HG03432 (cell line): Measurements from ENCODE around the gene ZFYVE21.

Experiments
- ATAC-seq: cut with Tn5 transposase; IDR thresholded peaks from one replicate; pipeline ENCODE4 v1.9.1; 2021; ENCODE audit warnings: mild to moderate bottlenecking, moderate library complexity; ENCODE audit not compliant: unreplicated experiment

Gene ZFYVE21

DNA sequence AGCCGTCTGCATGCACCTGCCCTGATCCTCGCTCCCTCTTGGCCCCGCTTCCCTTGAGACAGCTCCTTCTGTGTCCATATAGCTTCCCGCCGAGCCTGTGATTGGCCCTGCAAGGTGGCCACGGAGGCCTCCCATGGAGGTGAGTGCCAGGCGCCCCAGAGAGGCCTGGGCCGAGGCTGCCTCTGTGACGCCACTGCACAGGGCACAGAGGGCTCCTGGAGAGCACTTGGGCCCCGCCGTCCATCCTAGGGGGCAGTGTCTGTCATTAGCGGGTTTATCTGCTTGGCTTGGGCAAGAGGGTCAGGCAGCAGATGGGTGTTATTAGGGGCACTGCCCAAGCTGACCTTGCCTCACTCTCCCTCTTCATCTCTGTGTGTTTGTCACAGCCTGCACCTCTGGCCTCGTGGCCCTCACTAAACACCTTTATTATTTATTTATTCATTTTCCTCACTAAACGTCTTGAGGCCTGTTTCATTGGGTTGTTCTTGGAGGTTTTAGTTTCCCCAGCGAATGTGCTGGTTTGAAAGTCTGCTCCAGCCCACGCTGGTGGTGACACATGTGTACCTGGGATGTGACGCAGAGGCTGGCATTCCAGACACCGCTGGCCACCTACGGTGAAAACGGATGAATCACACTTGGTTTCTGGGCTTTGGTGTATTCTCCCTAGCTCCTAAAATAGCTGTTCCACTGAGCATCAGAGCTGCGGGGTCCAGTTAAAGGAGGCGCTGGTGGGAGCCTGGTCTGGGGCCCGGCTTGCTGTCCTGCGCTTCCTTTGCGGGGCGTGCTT is 5.9 kb downstream of the ZFYVE21 start:
- ATAC-seq: no peak

DNA sequence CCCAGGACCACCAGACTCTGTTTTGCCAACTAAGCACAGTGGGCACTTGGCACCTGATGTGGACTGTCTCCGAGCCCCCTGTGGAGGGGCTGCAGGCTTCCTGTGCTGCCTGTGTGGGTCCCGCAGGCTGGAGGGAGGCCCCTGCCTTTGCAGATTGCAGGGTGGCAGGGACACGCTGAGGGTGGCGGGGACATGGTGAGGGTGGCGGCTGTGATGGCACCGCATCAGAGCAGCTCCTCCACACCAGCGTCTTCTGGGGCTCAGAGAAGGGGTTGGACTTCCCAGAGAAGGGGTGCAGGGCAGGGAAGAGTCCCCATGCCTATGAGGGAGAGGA is 8.1 kb downstream of the ZFYVE21 start:
- ATAC-seq: no peak

- ATAC-seq: no peak
Observed at GRCh38 chr14:103724116-103724515, 8.5 kb downstream of the ZFYVE21 start.

DNA sequence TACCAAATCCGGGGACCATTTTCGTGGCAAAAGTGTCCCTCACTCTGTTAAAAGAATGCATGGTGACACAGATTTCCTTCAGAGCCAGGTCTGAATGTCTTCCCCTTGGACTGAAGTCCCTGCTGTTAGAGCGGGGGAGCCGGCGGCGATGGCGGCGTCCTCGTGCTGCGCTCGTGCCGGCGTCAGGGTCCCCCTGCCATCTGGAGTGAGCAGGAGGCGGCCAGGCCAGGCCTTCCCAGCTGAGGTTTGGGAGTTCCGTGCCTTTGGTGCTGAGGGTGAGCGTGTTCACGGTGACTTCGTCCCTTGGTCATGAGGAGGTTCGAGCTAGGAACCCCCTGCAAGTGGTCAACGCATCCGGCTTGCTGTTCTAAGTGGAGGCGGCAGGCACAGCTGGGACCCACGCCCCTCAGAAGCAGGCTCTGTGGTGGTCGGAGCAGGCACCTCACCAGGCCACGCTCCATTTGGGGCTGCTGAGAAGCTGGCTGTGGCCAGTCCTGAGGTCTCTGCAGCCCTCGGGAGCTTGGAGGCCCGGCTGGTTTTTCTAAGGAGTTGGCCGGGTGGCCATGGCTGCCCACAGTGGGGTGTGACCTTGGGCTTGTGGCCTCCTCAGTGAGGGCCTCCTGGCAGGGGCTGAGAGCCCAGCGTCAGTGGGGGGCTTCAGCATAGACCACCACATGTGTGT is 9.5 kb downstream of the ZFYVE21 start:
- no peak for ATAC-seq

DNA sequence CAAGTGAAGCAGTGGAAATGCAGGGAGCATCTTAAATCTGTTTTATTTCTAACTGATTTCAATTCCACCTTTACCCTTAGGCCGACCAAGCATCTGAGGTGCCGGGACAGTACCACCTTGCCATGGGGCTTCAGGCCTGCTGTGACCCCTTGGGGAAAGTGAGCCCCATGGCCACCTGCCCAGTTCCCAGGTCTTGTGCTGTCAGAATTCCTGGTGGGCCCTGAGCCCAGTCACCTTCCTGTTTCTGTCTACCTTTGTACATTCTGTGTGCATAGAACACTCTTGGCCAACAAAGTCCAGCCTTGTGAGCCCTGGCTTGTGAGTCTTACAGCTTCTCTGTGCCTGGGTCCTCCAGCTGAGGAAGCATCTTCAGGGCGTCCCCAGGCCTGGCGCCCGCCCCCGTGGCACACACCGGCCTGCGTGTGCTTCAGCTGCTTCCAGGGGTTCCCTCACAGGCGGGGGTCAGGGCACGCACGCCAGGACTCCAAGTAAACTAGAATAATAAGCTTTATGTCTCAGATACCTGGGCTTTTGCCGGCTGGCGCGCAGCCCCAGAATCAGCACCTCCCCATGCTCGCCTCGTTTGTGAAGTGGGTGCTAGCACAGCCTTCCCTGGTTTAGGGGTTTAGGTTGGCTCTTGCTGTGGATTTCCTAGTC is 10.3 kb downstream of the ZFYVE21 start:
- no peak for ATAC-seq

- ATAC-seq: no peak
Observed at GRCh38 chr14:103726474-103726873, 10.9 kb downstream of the ZFYVE21 start.

- ATAC-seq: no peak
Observed at GRCh38 chr14:103727313-103727980, 11.8 kb downstream of the ZFYVE21 start.

GRCh38 chr14:103728141-103728540 is 12.5 kb downstream of the ZFYVE21 start:
- no peak for ATAC-seq

DNA sequence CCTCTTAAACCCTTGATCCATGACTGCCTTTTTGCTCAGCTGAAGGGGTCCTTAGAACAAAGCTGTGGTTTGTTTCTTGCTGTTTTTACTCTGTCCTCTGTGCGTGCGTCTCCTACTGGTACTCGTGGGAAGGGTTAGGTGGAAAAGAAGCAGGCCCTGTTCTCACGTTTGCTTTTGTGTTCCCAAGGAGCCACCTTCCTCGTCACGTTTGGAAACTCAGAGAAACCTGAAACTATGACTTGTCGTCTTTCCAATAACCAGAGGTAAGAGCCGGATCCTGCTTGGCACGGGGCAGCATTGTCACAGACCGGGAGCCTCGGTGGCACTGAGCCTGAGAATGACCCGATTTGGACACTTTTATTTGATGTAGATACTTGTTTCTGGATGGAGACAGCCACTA is 13.1 kb downstream of the ZFYVE21 start:
- no peak for ATAC-seq

DNA sequence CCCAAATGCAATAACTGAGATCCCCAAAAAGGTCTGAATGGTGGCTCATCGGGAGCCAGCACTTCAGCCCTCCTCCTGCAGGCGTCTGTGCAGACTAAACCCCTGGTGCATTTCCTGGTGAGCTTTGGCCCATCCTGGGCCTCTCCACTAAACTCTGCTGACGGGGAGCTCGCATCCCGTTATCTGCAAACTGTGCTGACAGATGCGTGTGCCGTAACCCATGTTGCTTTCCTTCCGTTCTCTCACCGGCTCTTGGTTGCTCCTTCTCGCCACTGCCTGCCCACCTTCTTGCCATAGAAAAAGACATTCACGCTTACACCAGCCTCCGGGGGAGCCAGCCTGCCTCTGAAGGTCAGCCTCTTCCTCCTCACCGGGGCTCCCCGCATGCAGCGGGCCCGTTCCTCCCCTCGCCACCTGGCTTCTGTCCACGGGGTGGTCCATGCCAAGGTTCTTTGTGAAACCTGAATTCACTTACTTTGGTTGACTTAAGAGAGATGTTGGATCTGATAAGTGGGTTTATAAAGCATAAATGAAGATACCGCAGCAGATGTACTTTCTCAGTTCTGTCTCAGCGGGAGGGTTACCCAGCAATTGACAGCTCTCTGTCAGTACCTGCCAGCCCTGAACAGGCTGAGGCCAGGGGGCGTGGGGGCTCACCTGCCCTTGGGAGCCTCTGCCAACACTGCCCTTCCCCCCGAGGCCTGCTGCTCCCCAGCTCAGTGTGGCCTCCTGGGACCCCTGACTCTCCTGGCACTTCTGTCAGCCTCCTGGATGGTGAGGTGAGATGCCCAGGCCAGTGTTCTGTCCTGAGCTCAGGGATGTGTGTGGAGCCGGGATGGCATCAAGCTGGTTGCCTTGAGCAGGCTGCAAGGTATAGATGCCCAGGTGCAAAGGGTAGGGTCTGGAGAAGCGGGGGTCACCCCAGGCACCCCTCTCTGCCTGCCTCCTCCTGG is 14.2 kb downstream of the ZFYVE21 start:
- no peak for ATAC-seq

- no peak for ATAC-seq
Observed at GRCh38 chr14:103730490-103731035, 15.0 kb downstream of the ZFYVE21 start.

DNA sequence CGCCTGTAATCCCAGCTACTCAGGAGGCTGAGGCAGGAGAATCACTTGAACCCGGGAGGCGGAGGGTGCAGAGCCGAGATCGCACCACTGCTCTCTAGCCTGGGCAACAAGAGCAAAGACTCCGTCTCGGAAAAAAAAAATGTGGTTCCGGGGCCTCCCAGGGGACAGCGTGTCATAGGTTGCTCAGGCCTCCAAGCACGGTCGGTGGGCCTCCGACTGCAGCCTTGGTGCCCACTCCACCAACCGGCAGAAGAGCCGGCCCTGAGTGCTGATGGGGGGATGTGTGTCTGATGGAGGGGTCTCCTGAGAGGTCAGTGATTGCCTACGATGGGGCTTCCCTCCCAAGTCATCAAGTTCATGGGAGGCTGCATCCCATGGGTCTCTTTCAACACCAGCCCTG is 15.9 kb downstream of the ZFYVE21 start:
- ATAC-seq: no peak

DNA sequence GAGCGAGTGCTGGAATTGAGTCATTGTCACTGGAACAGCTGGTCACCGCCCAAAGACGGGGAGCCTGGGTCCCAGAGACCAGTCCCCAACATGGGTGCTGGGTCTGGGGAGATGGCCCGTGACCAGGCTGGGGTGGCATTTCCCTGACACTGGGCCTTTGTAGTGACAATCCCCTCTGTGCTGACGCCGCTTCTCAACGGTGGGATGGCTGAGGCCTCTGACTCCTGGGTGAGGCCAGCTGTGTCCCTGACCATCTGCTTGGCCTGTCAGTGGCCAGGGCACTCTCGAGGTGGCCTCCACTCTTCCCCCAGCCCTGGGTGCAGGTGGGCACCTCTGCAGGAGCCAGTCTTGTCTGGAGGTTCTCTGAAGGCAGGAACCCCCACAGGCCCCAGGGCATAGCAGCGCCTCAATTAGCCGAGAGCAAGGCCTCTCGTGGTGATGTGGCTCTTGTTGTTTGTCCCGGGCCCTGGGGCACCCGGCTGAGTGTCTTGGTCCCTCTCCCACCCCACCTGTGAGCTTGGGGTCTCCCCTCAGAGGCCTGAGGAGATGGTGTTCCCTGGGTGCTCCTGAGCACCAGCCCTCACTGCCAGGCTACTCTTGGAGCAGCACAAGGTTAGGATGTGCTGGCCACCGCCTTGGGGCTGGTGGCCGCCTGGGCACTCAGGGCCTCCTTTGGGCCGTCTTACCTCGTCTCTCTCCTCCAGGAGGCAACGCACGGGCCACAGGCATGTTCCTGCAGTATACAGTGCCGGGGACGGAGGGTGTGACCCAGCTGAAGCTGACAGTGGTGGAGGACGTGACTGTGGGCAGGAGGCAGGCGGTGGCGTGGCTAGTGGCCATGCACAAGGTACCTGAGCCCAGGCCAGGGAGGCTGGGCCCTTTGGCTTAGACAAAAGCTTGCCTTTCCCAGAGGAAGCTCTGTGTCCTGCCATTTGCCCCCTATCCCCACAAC is 16.6 kb downstream of the ZFYVE21 start:
- no peak for ATAC-seq

GRCh38 chr14:103732868-103733620 is 17.4 kb downstream of the ZFYVE21 start:
- no peak for ATAC-seq

GRCh38 chr14:103733651-103734050 is 18.0 kb downstream of the ZFYVE21 start:
- ATAC-seq: no peak

GRCh38 chr14:103734081-103734888 is 18.7 kb downstream of the ZFYVE21 start:
- ATAC-seq: no peak

DNA sequence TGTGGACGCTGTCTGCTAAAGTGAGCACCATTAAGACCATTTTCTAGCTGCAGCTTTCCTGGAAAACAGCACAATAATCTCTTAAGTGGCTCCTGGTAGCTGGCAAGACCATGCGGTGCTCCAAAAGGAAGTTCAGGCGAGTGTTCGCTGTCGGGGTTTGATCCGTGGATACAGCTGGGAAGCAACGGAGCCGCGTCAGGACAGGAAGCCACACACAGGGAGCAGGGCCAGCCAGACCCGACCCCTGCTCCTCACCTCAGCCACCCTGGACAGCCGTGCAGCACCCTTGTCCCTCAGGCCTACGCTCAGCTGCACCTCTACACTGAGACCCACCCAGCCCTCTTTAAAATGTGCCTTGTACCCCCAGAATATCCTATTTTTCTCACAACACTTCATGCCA is 19.4 kb downstream of the ZFYVE21 start:
- no peak for ATAC-seq

- ATAC-seq: no peak
Observed at GRCh38 chr14:103735439-103735814, 19.8 kb downstream of the ZFYVE21 start.
